ENCODE measurements around the gene MANSC1. TPM values are rescaled to one million over a fixed set of nuclear protein-coding genes. Genes with fewer than 3 reads are reported as not detected.

The MANSC1 gene
- total and polyA plus RNA-seq, 2 of the 13 experiments (the other 11 are each of a cell fraction or from before 2014, with no cell fraction given) = 1.9 to 4.2 TPM

GRCh38 chr12:12393171-12393570, 43.1 kb upstream of the MANSC1 start:
- H3K36me3 ChIP-seq (replicated peaks in 1 of 2; ENCODE audit: control insufficient read depth in 1 of 2, insufficient read depth in 2 of 2, low read length in 2 of 2) = no peaks in the 10 kb centered on the region
- 94% methylated on average over 2 of the region's 2 CpGs for WGBS (ENCODE audit: low lambda C conversion rate)
- H3K4me3 ChIP-seq (replicated peaks in 1 of 3; ENCODE audit: insufficient read depth in 1 of 3, low read depth in 2 of 3, low read length in 3 of 3) = no peak overlapping the region
- no peaks in the 10 kb centered on the region for H3K27me3 ChIP-seq (ENCODE audit: control insufficient read depth in 1 of 2, insufficient read depth in 2 of 2, low read length in 2 of 2)
- H3K4me1 ChIP-seq (ENCODE audit: insufficient read depth, low read length) = peaks cover 59% of the 10 kb centered on the region
- H2AFZ ChIP-seq (ENCODE audit: low read length) = no peak overlapping the region
- H4K20me1 ChIP-seq (ENCODE audit: insufficient read depth, low read length) = no peaks in the 10 kb centered on the region
- H3K27ac ChIP-seq (ENCODE audit: extremely low read length, insufficient read depth, low read length) = no peak overlapping the region
- intact Hi-C loops (cut with micrococcal nuclease; ENCODE audit: unreplicated experiment) (no loop called here), in situ Hi-C loops (cut with HindIII; ENCODE audit: extremely low pct_ligation_motif_present, low pct_unique_long_range_greater_than_20kb) (no loop called here)
- ChIA-PET CTCF (ENCODE audit: low intra/inter-chr PET ratio, low total read pairs) (no interaction called here), POLR2A (interaction anchor here (1.1 kb wide), 1 partner anchor 8 kb away, joined by 4 read pairs; no protein-coding TSS in a partner anchor)
- H3K4me2 ChIP-seq (ENCODE audit: low read depth, low read length) = no peak overlapping the region
- FAIRE-seq (no peak), DNase-seq (ENCODE audit: low spot score) (no peak), ATAC-seq (no peak)
- no peak overlapping the region for H3K9ac ChIP-seq (ENCODE audit: insufficient read depth, low read depth, low read length)
- H3K9me3 ChIP-seq (ENCODE audit: low read length) = no peaks in the 10 kb centered on the region
- no TSS peak for BruUV-seq (replicated peaks)
- H3K79me2 ChIP-seq (ENCODE audit: insufficient read depth, low read length) = no peaks in the 10 kb centered on the region
- TF ChIP-seq ZHX1 (CRISPR knock-in tag; IDR thresholded peaks at IDR 0.05; ENCODE audit: low read depth) (no peak), ZNF180 (CRISPR knock-in tag; IDR thresholded peaks at IDR 0.05; ENCODE audit: borderline replicate concordance, low read depth) (no peak), SALL1 (CRISPR knock-in tag; IDR thresholded peaks at IDR 0.05) (no peak), MEF2D (CRISPR knock-in tag; IDR thresholded peaks at IDR 0.05) (no peak), CSRNP2 (CRISPR knock-in tag; conservative IDR thresholded peaks at IDR 0.05; ENCODE audit: low read depth) (no peak), NR2F2 (IDR thresholded peaks at IDR 0.05; ENCODE audit: borderline replicate concordance, low read depth) (no peak), ARID5B (CRISPR knock-in tag; IDR thresholded peaks at IDR 0.05) (no peak), ZNF577 (CRISPR knock-in tag; IDR thresholded peaks at IDR 0.05; ENCODE audit: borderline replicate concordance, low read depth) (no peak), ZNF20 (CRISPR knock-in tag; IDR thresholded peaks at IDR 0.05) (no peak), NFKB2 (CRISPR knock-in tag; IDR thresholded peaks at IDR 0.05; ENCODE audit: borderline replicate concordance) (no peak), KDM2A (CRISPR knock-in tag; IDR thresholded peaks at IDR 0.05; ENCODE audit: borderline replicate concordance, low read depth) (no peak), ZMYM3 (CRISPR knock-in tag; IDR thresholded peaks at IDR 0.05) (no peak), ZNF160 (CRISPR knock-in tag; IDR thresholded peaks at IDR 0.05) (no peak), ZNF33A (CRISPR knock-in tag; IDR thresholded peaks at IDR 0.05; ENCODE audit: borderline replicate concordance) (no peak)
- TF ChIP-seq, protein P1, sequence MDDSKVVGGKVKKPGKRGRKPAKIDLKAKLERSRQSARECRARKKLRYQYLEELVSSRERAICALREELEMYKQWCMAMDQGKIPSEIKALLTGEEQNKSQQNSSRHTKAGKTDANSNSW (CRISPR knock-in tag; IDR thresholded peaks at IDR 0.05; ENCODE audit: borderline replicate concordance) = no peak
- TF ChIP-seq, protein P2, sequence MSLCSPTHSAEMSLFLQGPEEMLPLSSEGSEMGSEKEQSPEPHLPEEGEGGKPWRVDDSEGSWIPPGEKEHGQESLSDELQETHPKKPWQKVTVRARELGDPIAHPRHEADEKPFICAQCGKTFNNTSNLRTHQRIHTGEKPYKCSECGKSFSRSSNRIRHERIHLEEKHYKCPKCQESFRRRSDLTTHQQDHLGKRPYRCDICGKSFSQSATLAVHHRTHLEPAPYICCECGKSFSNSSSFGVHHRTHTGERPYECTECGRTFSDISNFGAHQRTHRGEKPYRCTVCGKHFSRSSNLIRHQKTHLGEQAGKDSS (CRISPR knock-in tag; IDR thresholded peaks at IDR 0.05; ENCODE audit: borderline replicate concordance, low read depth) = no peak

All from HepG2 (cell line).